ENCODE measurements around the gene CAT. TPM values are rescaled to one million over a fixed set of nuclear protein-coding genes. Genes with fewer than 3 reads are reported as not detected.

The CAT gene
- total RNA-seq, 2 donors from 2014 or later, result 88.4 to 92.3 TPM

DNA sequence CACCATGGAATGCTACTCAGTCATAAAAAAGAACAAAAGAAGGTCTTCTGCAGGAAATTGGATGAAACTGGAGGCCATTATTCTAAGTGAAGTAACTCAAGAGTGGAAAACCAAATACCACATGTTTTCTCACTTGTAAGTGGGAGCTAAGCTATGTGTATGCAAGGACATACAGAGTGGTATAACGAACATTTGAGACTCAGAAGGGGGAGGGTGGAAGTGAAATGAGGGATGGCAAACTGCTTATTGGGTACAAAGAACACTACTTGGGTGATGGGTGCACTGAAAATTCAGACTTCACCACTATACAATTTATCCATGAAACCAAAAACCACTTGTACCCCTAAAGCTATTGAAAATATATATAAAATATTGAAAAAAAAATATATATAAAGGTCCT, 13.4 kb upstream of the CAT start:
- intact Hi-C loops (cut with DNase I), result no loop called here
- TF ChIP-seq, protein P1, sequence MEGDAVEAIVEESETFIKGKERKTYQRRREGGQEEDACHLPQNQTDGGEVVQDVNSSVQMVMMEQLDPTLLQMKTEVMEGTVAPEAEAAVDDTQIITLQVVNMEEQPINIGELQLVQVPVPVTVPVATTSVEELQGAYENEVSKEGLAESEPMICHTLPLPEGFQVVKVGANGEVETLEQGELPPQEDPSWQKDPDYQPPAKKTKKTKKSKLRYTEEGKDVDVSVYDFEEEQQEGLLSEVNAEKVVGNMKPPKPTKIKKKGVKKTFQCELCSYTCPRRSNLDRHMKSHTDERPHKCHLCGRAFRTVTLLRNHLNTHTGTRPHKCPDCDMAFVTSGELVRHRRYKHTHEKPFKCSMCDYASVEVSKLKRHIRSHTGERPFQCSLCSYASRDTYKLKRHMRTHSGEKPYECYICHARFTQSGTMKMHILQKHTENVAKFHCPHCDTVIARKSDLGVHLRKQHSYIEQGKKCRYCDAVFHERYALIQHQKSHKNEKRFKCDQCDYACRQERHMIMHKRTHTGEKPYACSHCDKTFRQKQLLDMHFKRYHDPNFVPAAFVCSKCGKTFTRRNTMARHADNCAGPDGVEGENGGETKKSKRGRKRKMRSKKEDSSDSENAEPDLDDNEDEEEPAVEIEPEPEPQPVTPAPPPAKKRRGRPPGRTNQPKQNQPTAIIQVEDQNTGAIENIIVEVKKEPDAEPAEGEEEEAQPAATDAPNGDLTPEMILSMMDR (IDR thresholded peaks at IDR 0.05), result no peak
- no peaks in the 10 kb centered on the region for H3K9me3 ChIP-seq
- no peak overlapping the region for H3K27ac ChIP-seq
- H3K27me3 ChIP-seq, result no peaks in the 10 kb centered on the region
- H3K4me3 ChIP-seq, result no peak overlapping the region
- H3K9ac ChIP-seq (ENCODE audit: low read depth in 2 of 2, low read length in 2 of 2), result no peak overlapping the region
- no peak for DNase-seq
- H3K4me1 ChIP-seq, result no peaks in the 10 kb centered on the region
- H3K36me3 ChIP-seq, result no peaks in the 10 kb centered on the region

DNA sequence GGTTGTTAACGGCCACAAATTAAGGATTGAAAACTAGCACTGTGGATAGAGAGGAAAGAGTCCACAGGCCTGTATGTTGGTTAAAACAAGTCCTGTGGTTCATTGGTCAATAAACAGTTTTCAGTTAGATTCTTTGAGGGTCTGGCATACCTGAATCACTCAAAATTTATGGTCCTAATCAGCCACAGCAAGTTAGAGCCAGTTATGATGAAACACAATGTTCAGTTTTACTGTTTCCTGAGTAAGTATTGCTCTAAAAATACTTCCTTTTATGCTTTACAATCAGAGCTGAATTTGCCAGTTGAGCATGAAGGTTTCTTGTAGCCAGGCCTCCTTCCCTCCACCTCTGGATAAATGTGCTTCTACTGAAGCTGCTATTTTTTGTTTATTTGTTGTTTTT, 12.9 kb upstream of the CAT start:
- DNase-seq, result no peak
- Histone ChIP-seq H3K27ac (no peak overlapping the region), H3K27me3 (no peaks in the 10 kb centered on the region), H3K9ac (ENCODE audit: low read depth in 2 of 2, low read length in 2 of 2) (no peak overlapping the region), H3K9me3 (no peaks in the 10 kb centered on the region), H3K4me3 (no peak overlapping the region), H3K36me3 (no peaks in the 10 kb centered on the region), H3K4me1 (no peaks in the 10 kb centered on the region)
- TF ChIP-seq, protein P1 (IDR thresholded peaks at IDR 0.05), result no peak
- intact Hi-C loops (cut with DNase I), result no loop called here

DNA sequence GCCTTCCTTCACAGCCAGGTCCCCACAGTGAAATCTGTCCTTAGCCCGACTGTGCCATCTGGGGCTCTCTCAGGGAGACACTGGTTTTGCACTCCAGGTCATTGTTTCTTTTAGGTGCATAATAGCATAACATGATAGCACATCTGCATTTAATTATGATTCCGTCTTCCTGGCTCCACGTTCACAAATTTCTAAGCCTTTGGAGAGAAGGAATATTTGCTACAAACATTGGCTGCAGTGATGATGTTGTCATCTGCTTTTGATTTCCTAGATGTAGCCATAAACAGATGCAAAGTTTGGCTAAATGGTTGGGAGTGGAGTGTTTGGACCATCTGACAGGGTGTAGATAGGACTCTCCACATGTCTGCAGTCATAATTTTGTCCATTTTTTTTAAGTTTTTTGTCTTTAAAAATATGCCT, 12.0 kb upstream of the CAT start:
- Histone ChIP-seq H3K9me3 (no peaks in the 10 kb centered on the region), H3K4me1 (no peaks in the 10 kb centered on the region), H3K27ac (no peak overlapping the region), H3K27me3 (no peaks in the 10 kb centered on the region), H3K4me3 (no peak overlapping the region), H3K36me3 (no peaks in the 10 kb centered on the region), H3K9ac (ENCODE audit: low read depth in 2 of 2, low read length in 2 of 2) (no peak overlapping the region)
- TF ChIP-seq, protein P1 (IDR thresholded peaks at IDR 0.05), result no peak
- intact Hi-C loops (cut with DNase I), result no loop called here
- no peak for DNase-seq

DNA sequence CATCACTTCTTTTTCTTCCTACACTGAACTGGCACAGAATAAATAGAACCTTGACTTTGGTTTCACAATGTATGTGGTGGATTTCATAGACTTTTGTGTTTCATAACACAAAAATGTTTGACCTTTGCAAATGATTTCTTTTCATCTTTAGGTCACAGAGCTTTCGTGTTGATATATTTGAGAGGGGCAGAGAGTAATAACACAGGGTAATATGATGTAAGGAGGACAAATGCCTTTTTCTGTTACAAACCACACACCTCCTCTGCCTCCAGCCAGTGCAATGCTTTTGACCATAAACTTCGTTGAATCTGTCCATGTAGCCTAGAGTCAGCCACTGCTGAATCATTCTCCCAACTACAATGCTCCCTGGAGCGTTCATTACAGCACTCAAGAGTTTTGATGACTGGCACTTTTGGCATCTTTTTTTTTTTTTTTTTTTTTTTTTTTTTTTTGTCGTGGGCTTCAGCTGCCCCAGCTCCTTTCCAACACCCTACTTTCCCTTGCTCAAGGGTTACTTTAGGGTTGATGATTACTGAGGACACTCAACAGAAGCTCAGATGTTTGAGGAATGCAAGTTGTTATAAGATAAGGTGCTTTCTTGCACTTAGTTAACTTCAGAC, 11.4 kb upstream of the CAT start:
- TF ChIP-seq, protein P1 (IDR thresholded peaks at IDR 0.05), result no peak
- no peak overlapping the region for H3K27ac ChIP-seq

DNA sequence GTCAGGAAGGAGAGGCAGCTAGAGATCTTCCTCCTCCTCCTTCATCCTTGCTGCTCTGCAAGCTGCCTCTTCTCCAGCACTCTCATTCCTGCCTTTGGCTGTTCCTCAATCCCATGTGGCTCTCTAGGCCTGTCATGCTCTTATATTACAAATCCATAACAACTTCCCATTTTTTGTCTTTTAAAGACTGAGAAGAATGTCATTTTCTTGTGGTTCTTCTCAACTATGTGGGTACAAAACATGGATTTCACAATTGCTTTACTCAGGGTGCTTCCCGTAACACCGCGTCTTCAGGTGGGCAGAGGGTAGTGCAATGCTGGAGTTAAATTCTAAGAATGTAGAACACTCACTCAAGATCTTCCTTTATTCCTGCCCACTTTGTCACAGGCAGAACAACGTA, 6.8 kb upstream of the CAT start:
- no peak overlapping the region for H3K4me3 ChIP-seq
- no peak for DNase-seq
- TF ChIP-seq, protein P1 (IDR thresholded peaks at IDR 0.05), result no peak
- no peaks in the 10 kb centered on the region for H3K9me3 ChIP-seq
- no peaks in the 10 kb centered on the region for H3K27me3 ChIP-seq
- no peak overlapping the region for H3K27ac ChIP-seq
- H3K9ac ChIP-seq (ENCODE audit: low read depth in 2 of 2, low read length in 2 of 2), result no peak overlapping the region
- no peaks in the 10 kb centered on the region for H3K36me3 ChIP-seq
- H3K4me1 ChIP-seq, result no peaks in the 10 kb centered on the region
- intact Hi-C loops (cut with DNase I), result no loop called here

More for the DNA sequence above, 11.4 kb upstream of the CAT start:
- Histone ChIP-seq H3K36me3 (no peaks in the 10 kb centered on the region), H3K9me3 (no peaks in the 10 kb centered on the region), H3K27me3 (no peaks in the 10 kb centered on the region), H3K4me3 (no peak overlapping the region), H3K4me1 (no peaks in the 10 kb centered on the region), H3K9ac (ENCODE audit: low read depth in 2 of 2, low read length in 2 of 2) (no peak overlapping the region)
- intact Hi-C loops (cut with DNase I), result no loop called here
- DNase-seq, result no peak
